Gastrocnemius medialis (tissue), 4 donors: Measurements from ENCODE around the gene PLB1.

Experiments used
- POLR2A ChIP-seq, 2 donors: fragments of 450-650 bp; IDR thresholded peaks; one replicate each; pipeline ENCODE4 v1.6.1; 2017; ENCODE audit warnings: antibody characterized with exemption in 2 of 2, mild to moderate bottlenecking in 2 of 2, moderate library complexity in 2 of 2
- TF ChIP-seq, protein P1 (sequence below), 5 experiments: fragments of 450-650 bp in 3 of 5; fragments of 200-600 bp in 2 of 5; sonication (generic) in 2 of 5; IDR thresholded peaks in 4 of 5; conservative IDR thresholded peaks in 1 of 5; 1 replicate in 4 of 5; 2 replicates in 1 of 5; pipeline ENCODE4 v1.5.1; 2016 to 2019; ENCODE audit warnings: antibody characterized with exemption in 5 of 5, mild to moderate bottlenecking in 3 of 5, moderate library complexity in 3 of 5

DNA sequence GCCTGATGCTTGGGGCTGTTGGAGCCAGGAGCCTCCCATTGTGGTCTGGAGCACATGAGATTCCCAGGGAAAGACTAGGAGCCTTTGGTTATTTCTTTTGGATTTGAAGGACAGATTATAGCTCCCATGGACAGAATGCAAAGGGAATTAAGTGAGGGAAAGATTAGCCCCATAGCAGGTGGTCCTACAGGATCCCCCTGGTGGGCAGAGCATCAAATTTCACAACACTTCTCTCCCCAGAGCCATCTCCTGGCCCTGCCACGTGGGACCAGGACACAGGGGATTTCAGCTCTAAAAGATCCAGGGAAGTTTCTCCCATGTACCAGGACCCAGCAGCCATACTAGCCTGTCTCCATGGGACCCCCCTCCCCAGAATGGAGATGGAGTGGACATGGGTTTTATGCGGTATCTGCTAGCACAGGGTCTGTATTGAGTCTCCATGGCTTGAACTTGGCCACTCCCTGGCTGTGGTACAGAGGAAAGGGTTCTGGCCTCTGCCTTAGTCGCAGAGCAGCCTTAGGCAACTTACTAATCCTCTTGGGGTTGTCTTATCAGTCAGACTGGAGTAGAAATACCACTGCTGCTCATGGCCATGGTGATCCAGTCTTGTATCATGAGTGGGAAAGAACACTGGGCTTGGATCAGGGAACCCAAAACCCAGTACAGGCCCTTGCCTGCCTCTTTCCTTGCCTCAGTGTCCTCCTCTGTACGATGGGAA is 6.8 kb upstream of the PLB1 start:
- TF ChIP-seq, protein P1, sequence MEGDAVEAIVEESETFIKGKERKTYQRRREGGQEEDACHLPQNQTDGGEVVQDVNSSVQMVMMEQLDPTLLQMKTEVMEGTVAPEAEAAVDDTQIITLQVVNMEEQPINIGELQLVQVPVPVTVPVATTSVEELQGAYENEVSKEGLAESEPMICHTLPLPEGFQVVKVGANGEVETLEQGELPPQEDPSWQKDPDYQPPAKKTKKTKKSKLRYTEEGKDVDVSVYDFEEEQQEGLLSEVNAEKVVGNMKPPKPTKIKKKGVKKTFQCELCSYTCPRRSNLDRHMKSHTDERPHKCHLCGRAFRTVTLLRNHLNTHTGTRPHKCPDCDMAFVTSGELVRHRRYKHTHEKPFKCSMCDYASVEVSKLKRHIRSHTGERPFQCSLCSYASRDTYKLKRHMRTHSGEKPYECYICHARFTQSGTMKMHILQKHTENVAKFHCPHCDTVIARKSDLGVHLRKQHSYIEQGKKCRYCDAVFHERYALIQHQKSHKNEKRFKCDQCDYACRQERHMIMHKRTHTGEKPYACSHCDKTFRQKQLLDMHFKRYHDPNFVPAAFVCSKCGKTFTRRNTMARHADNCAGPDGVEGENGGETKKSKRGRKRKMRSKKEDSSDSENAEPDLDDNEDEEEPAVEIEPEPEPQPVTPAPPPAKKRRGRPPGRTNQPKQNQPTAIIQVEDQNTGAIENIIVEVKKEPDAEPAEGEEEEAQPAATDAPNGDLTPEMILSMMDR (IDR thresholded peaks at IDR 0.05 in 4 of 5, conservative IDR thresholded peaks at IDR 0.05 in 1 of 5), result no peak
- TF ChIP-seq POLR2A (IDR thresholded peaks at IDR 0.05), result no peak
